ENCODE measurements around the gene TTC39B.

Gene TTC39B

GRCh38 chr9:15277400-15278090 lies 29.5 kb downstream of the TTC39B start:
- H3K4me3 ChIP-seq (ENCODE audit: low read depth in 1 of 2, low read length in 1 of 2) = no peak overlapping the region
- no peaks in the 10 kb centered on the region for H3K36me3 ChIP-seq
- no peaks in the 10 kb centered on the region for H3K27me3 ChIP-seq
- TF ChIP-seq CTCF (IDR thresholded peaks at IDR 0.05) = no peak
- H3K4me1 ChIP-seq (ENCODE audit: control insufficient read depth in 1 of 2, insufficient read depth in 1 of 2, low read depth in 1 of 2, low read length in 1 of 2) = no peaks in the 10 kb centered on the region
- H3K9me3 ChIP-seq = no peaks in the 10 kb centered on the region
- H3K27ac ChIP-seq = no peak overlapping the region

- TF ChIP-seq CTCF (IDR thresholded peaks at IDR 0.05) = no peak
- no peaks in the 10 kb centered on the region for H3K4me1 ChIP-seq (ENCODE audit: control insufficient read depth in 1 of 2, insufficient read depth in 1 of 2, low read depth in 1 of 2, low read length in 1 of 2)
Measured at GRCh38 chr9:15276328-15276938, 30.6 kb downstream of the TTC39B start.

GRCh38 chr9:15274425-15274824 lies 32.6 kb downstream of the TTC39B start:
- Histone ChIP-seq H3K27me3 (no peaks in the 10 kb centered on the region), H3K27ac (no peak overlapping the region), H3K36me3 (no peaks in the 10 kb centered on the region), H3K4me1 (ENCODE audit: control insufficient read depth in 1 of 2, insufficient read depth in 1 of 2, low read depth in 1 of 2, low read length in 1 of 2) (no peaks in the 10 kb centered on the region), H3K4me3 (ENCODE audit: low read depth in 1 of 2, low read length in 1 of 2) (no peak overlapping the region), H3K9me3 (no peaks in the 10 kb centered on the region)
- TF ChIP-seq CTCF (IDR thresholded peaks at IDR 0.05) = no peak

More at GRCh38 chr9:15276328-15276938, 30.6 kb downstream of the TTC39B start:
- H3K9me3 ChIP-seq = no peaks in the 10 kb centered on the region
- H3K27me3 ChIP-seq = no peaks in the 10 kb centered on the region
- H3K36me3 ChIP-seq = no peaks in the 10 kb centered on the region
- no peak overlapping the region for H3K27ac ChIP-seq
- no peak overlapping the region for H3K4me3 ChIP-seq (ENCODE audit: low read depth in 1 of 2, low read length in 1 of 2)

- no peak for TF ChIP-seq CTCF (IDR thresholded peaks at IDR 0.05)
- Histone ChIP-seq H3K36me3 (no peaks in the 10 kb centered on the region), H3K27ac (no peak overlapping the region), H3K4me1 (ENCODE audit: control insufficient read depth in 1 of 2, insufficient read depth in 1 of 2, low read depth in 1 of 2, low read length in 1 of 2) (no peaks in the 10 kb centered on the region), H3K4me3 (ENCODE audit: low read depth in 1 of 2, low read length in 1 of 2) (no peak overlapping the region), H3K27me3 (no peaks in the 10 kb centered on the region), H3K9me3 (no peaks in the 10 kb centered on the region)
Measured at GRCh38 chr9:15272377-15272928, 34.6 kb downstream of the TTC39B start.

GRCh38 chr9:15271403-15271802 lies 35.6 kb downstream of the TTC39B start:
- Histone ChIP-seq H3K36me3 (no peaks in the 10 kb centered on the region), H3K9me3 (no peaks in the 10 kb centered on the region), H3K27ac (no peak overlapping the region), H3K27me3 (no peaks in the 10 kb centered on the region), H3K4me1 (ENCODE audit: control insufficient read depth in 1 of 2, insufficient read depth in 1 of 2, low read depth in 1 of 2, low read length in 1 of 2) (no peaks in the 10 kb centered on the region), H3K4me3 (ENCODE audit: low read depth in 1 of 2, low read length in 1 of 2) (no peak overlapping the region)
- no peak for TF ChIP-seq CTCF (IDR thresholded peaks at IDR 0.05)

All from neutrophil (primary cell).